Ovary (tissue), 9 donors: Measurements from ENCODE around the gene ENKUR. TPM values are rescaled to one million over a fixed set of nuclear protein-coding genes. Genes with fewer than 3 reads are reported as not detected.

Source experiments
- DNase-seq, 5 donors: peaks; one replicate each; pipeline ENCODE4 v3.0.0-alpha.2; 2019 to 2020
- H3K27ac ChIP-seq, 2 donors: fragments of 200-600 bp; one replicate each; pipeline versions ENCODE4 v1.5.1 to v1.8.0; 2019 to 2022
- H3K27me3 ChIP-seq: fragments of 200-600 bp; one replicate; pipeline ENCODE4 v1.8.0; 2022
- H3K36me3 ChIP-seq: fragments of 200-600 bp; sonication (generic); one replicate; pipeline ENCODE4 v1.5.1; 2019
- H3K4me1 ChIP-seq: one replicate; pipeline ENCODE4 v1.8.1; 2013; ENCODE audit warnings: mild to moderate bottlenecking, moderate library complexity; ENCODE audit not compliant: insufficient read depth
- H3K4me3 ChIP-seq: fragments of 200-600 bp; sonication (generic); one replicate; pipeline ENCODE4 v1.5.1; 2017
- H3K9me3 ChIP-seq, 2 donors: fragments of 200-600 bp in 1 of 2; sonication (generic) in 1 of 2; one replicate each; pipeline versions ENCODE4 v1.5.1 to v1.8.1; 2013 to 2019; ENCODE audit warnings: mild to moderate bottlenecking in 1 of 2, moderate library complexity in 1 of 2
- CTCF ChIP-seq, 3 donors: fragments of 450-650 bp in 2 of 3; fragments of 200-600 bp in 1 of 3; IDR thresholded peaks; one replicate each; pipeline versions ENCODE4 v1.5.1 to v1.8.0; 2016 to 2022; ENCODE audit warnings: antibody characterized with exemption in 3 of 3, mild to moderate bottlenecking in 1 of 3
- EP300 ChIP-seq: sonication (generic); formaldehyde crosslinking; IDR thresholded peaks from one replicate; pipeline ENCODE4 v1.6.1; 2017; ENCODE audit warnings: antibody characterized with exemption
- POLR2A ChIP-seq: fragments of 450-650 bp; IDR thresholded peaks from one replicate; pipeline ENCODE4 v1.6.1; 2017; ENCODE audit warnings: antibody characterized with exemption, mild to moderate bottlenecking, moderate library complexity
- WGBS, 3 donors: extraction: QIAGEN DNeasy Blood & Tissue Kit in 1 of 3; methylation state at CpG; one replicate each; pipeline versions ENCODE4 v1.1.5 to v1.1.7; 2013 to 2017; 5-methylcytosine and 5-hydroxymethylcytosine counted together
- intact Hi-C, 4 donors: fragments of 100-400 bp; cut with DNase I; formaldehyde crosslinking; loops; one replicate each; pipeline versions ENCODE4 v1.11.0 to v1.15.1; 2022 to 2023
- polyA plus RNA-seq, 2 donors: library from polyadenylated mRNA; stranded (reverse); fragments of 200-250 nt in 1 of 2; fragments of 350-450 nt in 1 of 2; fragmentation: Illumina TruSeq in 1 of 2; extraction: RNeasy Lipid Tissue Mini Kit (QIAGEN cat#74804) in 1 of 2; gene quantifications; one replicate each; pipeline ENCODE4 v1.2.3, GENCODE V29; 2013 to 2014
- total RNA-seq, 7 donors: library from RNA; depleted of rRNA in 2 of 7; stranded (reverse); fragments of >200 nt in 2 of 7; fragmentation: NEBNext Ultra II Directional in 3 of 7; extraction: Animal tissue kit (Norgen Biotek cat#: 25700) in 3 of 7; gene quantifications; one replicate each; pipeline versions ENCODE4 v1.1.0 to v1.2.4, GENCODE V29; 2016 to 2023
- donor health status: DM: no; HTN: no; CAD: no; lungs with moderate emphysema.
- donor health status: DM: no; HTN: no; CAD: no.
- donor health status: Bipolar disorder and iron deficiency.
- donor health status: DM: yes; HTN: yes; CAD: no.
- donor health status: DM: no; HTN: no; CAD: no.
- donor health status: DM: yes; HTN: yes; CAD: no.

Gene ENKUR
- total and polyA plus RNA-seq, 9 donors = 0.07 to 8.6 (median 0.33) TPM

GRCh38 chr10:25056726-25057125, 40.8 kb upstream of the ENKUR start:
- no peak for TF ChIP-seq CTCF (IDR thresholded peaks at IDR 0.05)
- no peak for TF ChIP-seq EP300
- no peak for TF ChIP-seq POLR2A
- no peaks in the 10 kb centered on the region for H3K4me1 ChIP-seq
- intact Hi-C loops = no loop called here
- H3K9me3 ChIP-seq = no peaks in the 10 kb centered on the region
- no peaks in the 10 kb centered on the region for H3K36me3 ChIP-seq
- H3K27me3 ChIP-seq = no peaks in the 10 kb centered on the region
- 78 to 90% (median 84%) methylated on average over 3 of the region's 3 CpGs for WGBS, 3 donors
- no peak overlapping the region for H3K4me3 ChIP-seq
- no peak overlapping the region for H3K27ac ChIP-seq
- no peak for DNase-seq

GRCh38 chr10:25052012-25052411, 36.1 kb upstream of the ENKUR start:
- Histone ChIP-seq H3K27ac (no peak overlapping the region), H3K9me3 (no peaks in the 10 kb centered on the region), H3K27me3 (no peaks in the 10 kb centered on the region), H3K4me1 (no peaks in the 10 kb centered on the region), H3K36me3 (no peaks in the 10 kb centered on the region), H3K4me3 (no peak overlapping the region)
- WGBS, 3 donors = 90 to 92% (median 92%) methylated on average over 1 of the region's 1 CpG
- TF ChIP-seq CTCF (IDR thresholded peaks at IDR 0.05) (no peak), POLR2A (no peak), EP300 (no peak)
- intact Hi-C loops = no loop called here
- DNase-seq = no peak

GRCh38 chr10:25050402-25050801, 34.4 kb upstream of the ENKUR start:
- no peak overlapping the region for H3K27ac ChIP-seq
- intact Hi-C loops = no loop called here
- no peak for DNase-seq
- no peaks in the 10 kb centered on the region for H3K27me3 ChIP-seq
- 87 to 90% (median 89%) methylated on average over 9 of the region's 9 CpGs for WGBS, 3 donors
- H3K36me3 ChIP-seq = no peaks in the 10 kb centered on the region
- H3K4me1 ChIP-seq = no peaks in the 10 kb centered on the region
- H3K9me3 ChIP-seq = no peaks in the 10 kb centered on the region
- no peak overlapping the region for H3K4me3 ChIP-seq
- TF ChIP-seq CTCF (IDR thresholded peaks at IDR 0.05) (no peak), POLR2A (no peak), EP300 (no peak)

GRCh38 chr10:25049966-25050365, 34.0 kb upstream of the ENKUR start:
- intact Hi-C loops = no loop called here
- WGBS, 3 donors = 94 to 96% (median 95%) methylated on average over 2 of the region's 2 CpGs

More at GRCh38 chr10:25049966-25050365, 34.0 kb upstream of the ENKUR start:
- Histone ChIP-seq H3K36me3 (no peaks in the 10 kb centered on the region), H3K9me3 (no peaks in the 10 kb centered on the region), H3K4me1 (no peaks in the 10 kb centered on the region), H3K4me3 (no peak overlapping the region), H3K27ac (no peak overlapping the region), H3K27me3 (no peaks in the 10 kb centered on the region)
- DNase-seq = no peak
- TF ChIP-seq POLR2A (no peak), CTCF (IDR thresholded peaks at IDR 0.05) (no peak), EP300 (no peak)
